HUDEP-2 (cell line): Measurements from ENCODE around the gene BICRAL.

Experiments used
- DNase-seq, 76 experiments: peaks; one replicate each; lab custom pipeline; 2025; ENCODE audit not compliant: unreplicated experiment in 76 of 76; lab: John Stamatoyannopoulos, UW

Gene BICRAL

DNA sequence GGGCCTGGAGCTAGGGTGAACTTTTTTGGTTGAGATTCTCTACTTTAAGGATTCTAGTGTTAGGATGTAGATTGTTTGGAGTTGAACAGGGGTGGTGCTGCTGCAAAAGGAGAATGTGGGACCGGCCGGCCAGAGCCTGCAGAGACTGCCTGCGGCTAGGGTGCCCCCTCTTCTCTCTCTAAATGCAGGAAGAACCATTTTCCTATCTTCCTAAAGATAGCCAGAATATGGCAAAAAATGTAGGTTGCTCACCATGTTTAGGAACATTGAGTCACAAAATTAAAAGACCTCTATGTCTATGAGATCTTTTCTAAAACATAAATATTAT, 39.5 kb downstream of the BICRAL start:
- no peak for DNase-seq

DNA sequence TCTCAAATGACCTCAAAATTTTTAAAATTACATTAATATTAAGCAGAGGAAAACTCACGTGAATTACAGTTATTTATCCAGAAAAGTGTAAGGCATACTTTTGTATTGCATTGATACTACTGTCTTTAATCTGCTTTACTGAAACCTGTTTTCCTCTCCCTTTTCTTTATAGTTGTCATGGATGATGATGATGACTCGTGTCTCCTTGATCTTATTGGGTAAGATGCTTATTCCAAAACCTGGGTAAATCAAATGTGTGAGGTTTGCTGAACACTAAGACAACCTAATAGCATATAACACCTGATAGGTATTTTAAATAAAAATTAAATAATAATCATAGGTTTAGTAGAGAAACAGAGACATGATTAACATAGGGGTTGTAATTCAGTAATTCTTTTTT, 40.0 kb downstream of the BICRAL start:
- no peak for DNase-seq

DNA sequence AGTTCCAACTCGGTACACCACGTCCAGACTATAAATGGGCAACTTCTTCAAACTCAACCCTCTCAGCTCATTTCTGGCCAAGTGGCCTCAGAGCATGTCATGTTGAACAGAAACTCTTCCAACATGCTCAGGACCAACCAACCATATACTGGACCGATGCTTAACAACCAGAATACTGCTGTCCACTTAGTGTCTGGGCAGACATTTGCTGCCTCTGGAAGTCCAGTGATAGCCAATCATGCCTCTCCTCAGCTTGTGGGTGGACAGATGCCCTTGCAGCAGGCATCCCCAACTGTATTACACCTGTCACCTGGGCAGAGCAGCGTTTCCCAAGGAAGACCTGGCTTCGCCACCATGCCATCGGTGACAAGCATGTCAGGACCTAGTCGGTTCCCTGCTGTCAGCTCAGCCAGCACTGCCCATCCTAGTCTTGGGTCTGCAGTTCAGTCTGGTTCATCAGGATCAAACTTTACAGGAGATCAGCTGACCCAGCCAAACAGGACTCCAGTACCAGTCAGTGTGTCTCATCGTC, 47.8 kb downstream of the BICRAL start:
- no peak for DNase-seq

DNA sequence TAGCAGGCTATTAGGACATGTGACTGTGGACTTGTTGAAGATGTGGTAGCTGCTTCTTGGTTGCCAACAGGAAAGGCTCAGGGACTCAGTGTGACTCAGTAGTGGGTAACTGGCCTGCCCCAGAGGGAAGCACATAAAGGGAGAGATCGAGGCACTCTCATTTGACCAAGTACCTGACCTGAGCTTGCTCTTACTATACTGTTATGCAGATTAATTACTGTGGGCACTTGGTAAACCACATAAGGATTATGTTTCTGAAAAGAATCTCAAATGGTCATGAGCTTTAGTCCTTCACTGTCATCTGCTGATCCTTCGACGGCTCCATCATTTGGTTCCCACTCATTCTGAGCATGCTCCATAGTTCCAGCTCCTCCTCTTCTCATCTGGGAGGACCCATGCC, 49.4 kb downstream of the BICRAL start:
- DNase-seq, result no peak

DNA sequence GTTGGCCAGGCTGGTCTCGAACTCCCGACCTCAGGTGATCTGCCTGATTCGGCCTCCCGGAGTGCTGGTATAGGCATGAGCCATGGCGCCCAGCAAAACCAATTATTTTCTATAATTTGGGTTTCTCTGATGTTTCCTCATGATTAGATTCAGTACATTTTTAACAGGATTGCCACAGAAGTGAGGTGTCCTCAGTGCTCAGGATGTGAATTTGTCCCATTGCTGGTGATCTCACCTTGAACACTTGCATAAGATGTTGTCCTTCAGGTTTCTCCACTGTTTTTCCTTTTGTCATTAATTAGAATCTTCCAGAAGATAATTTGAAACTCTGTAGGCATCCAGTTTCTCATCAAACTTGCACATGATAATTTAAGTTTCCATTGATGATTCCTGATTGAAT, 52.2 kb downstream of the BICRAL start:
- DNase-seq, result no peak

DNA sequence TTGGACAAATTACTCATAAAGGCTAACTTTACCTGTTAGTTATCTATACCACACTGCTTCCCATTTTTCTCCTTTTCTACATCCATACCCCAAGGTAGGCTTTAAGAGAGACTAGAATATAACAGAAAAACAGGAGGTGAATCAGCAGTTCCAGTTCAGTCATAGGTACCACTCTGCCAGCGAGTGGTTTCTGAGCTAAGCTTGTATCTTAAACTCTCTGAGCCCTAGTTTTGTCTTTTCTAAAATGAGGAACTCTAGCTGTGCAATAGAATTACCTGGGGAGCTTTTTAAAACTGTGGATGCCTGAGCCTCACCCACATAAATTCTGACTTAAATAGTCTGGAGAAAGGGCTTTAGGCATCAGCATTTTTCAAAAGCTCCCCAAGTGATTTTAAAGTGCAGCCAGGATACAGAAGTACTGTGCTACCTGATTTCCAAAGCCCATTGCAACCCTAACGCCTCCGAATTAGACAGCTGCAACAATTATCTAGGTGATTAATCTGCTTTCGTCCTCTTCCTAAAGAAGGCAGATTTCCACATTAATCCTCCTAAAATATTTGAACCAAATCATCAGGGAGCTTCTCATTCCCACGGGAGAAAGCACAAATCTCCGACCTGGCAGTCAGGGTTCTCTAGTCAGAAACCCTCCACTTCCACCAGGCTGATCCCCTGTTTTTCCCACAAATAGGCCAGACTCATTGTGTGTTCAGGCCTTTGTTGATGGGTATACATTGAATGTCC, 60.2 kb downstream of the BICRAL start:
- DNase-seq, result no peak

DNA sequence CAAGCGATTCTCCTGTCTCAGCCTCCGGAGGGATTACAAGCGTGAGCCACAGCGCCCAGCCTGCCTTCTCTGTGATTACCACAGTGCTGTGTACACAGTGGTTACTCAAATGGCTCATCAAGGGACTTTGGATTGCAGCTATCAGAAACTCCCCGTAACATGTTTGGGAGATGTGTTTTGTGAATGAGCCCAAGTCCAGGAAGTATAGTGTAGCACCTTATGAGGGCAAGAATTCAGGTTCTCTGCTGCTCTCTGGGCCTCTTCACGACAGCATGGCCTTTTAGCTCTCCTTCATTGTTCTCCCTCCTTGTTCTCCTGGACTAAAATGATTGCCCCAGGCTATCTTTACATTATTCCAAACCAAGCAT, 63.5 kb downstream of the BICRAL start:
- DNase-seq, result no peak

DNA sequence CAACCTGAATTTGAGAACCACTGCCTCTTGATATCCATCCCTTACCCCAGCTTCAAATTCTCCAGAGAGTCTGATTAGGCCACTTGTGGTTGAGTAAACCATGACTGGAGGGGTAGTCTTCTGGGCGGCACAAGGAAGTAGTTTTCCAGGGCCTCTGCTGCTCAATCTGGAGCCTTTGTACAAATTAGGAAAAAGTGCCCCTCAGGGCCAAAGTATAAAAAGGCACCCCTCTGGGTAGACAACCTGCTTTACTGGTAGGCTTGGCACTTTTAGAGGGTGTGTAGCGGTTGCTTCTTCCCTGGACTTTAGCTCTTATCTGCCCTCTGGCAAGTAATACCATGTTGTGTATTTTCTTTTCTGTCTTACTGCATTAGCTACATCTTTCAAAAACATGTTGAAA, 64.7 kb downstream of the BICRAL start:
- no peak for DNase-seq

DNA sequence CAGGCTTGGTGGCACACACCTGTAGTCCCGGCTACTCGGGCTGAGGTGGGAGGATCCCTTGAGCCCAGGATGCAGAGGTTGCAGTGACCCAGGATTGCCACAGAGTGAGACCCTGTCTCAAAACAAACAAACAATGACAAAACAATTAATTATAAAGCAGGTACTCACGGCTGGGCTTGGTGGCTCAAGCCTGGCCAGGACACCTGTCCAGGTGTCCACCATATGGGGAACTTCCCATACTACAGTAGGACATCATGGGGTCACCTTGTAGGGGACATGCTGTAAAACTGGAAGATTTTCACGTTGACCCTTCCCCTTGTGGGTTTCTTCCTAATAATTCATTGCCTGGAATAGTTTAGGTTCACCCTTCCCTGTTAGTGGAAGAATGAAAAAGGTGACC, 66.8 kb downstream of the BICRAL start:
- no peak for DNase-seq

DNA sequence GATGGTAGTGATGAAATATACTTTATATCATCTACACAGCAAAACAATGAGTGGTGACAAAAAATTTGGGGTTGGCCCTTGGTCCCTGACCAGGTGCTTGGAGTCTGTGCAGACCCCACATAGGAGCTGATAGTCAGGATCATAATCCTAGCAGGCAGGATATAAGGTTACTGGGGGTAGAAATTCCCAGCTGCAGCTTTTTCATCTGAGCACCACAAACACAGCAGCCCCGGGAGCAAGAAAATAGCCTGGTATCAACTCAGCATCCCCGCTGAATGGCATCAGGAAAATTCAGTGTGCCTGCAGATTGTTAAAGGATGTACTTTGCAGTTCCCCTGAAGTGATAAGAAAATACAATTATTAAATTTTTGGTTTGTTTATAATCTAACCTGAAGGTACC, 69.7 kb downstream of the BICRAL start:
- no peak for DNase-seq

DNA sequence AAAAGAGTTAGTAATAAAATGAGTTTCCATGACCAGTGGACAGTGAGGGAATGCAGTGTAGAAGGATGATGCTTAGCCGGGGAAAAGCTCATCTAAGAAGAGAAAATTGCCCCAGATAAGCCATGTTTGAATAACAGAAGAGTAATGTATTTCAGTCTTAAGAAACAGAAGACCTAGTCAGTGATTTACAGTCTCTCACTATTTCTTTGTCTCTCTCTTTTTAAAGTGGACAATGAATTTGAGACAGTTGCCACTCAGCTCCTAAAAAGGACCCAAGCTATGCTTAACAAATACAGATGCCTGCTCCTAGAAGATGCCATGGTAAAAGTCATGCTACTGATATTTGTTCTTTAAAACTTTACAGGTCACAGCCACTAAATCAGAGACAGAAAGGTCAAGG, 78.2 kb downstream of the BICRAL start:
- no peak for DNase-seq

DNA sequence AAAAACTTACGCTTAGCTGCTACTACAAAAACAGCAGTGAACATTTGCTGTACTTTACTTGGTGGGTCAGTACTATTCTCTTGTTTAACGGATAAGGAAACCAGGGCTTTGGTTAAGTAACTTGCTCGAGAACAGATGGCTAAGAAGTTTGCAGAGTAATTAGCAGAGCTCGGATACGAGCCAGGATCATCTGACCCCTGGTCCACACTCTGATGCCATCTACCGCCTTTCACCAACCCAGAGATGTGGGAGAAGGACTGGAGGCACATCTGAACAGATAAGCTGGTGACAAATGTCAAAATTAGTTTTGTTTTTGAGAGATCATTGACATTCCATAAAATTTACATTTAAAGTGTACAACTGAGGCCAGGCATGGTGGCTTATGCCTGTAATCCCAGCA, 78.6 kb downstream of the BICRAL start:
- DNase-seq, result no peak

DNA sequence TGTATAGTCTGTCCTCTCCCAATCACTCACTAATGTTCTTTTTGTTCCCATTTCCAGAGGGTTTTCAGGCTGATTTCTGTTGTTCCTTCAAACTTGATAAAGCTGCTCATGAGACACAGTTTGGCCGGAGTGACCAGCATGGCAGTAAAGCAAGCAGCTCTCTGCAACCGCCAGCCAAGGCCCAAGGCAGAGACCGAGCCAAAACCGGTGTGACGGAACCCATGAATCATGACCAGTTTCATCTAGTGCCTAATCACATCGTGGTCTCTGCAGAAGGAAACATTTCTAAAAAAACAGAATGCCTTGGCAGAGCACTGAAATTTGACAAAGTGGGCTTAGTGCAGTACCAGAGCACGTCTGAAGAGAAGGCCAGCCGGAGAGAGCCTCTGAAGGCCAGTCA, 82.8 kb downstream of the BICRAL start:
- DNase-seq, result no peak

DNA sequence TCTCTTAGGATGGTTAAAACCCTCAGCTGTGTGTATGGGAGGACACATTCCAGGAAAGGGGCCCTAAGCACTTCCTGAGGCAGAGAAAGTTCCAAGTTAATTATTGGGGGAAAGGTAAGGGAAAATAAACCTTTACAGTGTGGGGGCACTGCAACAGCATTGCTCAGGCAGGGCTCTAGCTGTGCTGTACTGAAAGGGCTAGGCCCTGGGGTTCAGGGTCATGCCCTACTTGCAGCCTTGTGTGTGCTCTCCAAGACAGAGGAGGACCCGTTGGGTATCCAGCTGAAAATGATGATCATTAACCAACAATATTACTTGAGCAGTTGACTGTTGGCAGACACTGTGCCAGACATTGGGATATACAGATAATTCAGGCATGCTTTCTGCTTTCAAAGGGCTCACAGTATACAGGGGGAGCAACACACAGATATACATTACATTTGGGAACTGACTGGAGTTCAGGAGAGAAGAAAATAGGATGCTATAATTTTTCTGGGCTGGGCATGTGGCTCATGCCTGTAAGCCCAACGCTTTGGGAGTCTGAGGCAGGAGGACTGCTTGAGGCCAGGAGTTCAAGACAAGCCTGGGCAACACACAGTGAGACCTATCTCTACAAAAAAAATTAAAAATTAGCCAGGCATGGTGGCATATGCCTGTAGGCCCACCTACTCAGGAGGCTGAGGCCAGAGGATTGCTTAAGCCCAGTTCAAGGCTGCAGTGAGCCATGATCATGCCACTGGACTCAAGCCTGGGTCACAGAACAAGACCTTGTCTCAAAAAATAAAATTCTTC, 88.5 kb downstream of the BICRAL start:
- no peak for DNase-seq

DNA sequence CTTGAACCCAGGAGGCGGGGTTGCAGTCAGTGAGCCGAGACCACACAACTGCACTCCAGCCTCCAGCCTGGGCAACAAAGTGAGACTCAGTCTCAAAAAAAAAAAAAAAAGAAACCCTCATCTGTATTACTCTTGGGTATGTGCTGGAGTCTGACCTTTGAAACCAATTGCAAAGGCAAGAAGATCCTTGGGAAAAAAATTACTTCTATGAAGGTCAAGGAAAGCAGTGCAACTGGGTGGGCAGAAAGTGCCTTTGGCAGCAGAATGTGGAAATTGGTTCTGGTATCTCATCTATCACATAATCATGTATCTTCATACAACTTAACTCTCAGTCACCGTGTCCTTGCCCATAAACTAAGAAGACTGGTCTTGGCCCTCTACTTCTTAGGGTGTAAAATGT, 89.9 kb downstream of the BICRAL start:
- no peak for DNase-seq

DNA sequence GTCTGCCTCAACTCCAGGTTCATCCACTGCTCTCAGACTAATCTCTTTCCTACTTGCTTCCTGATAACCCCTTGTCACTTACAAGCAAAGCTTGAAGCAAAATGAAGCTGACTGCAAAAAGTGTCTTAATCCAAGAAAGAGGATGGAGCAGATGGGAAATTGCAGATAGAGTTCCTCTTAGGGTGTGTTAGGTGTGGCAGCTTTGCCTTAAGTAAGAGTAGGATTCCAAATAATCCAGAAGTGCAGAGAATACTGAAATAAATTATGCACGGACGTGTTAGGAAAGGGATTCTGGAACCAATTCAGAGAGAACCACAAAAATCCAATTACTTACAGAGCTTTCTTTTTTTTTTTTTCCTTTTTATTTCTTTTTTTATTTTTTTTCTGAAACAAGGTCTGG, 91.5 kb downstream of the BICRAL start:
- no peak for DNase-seq

DNA sequence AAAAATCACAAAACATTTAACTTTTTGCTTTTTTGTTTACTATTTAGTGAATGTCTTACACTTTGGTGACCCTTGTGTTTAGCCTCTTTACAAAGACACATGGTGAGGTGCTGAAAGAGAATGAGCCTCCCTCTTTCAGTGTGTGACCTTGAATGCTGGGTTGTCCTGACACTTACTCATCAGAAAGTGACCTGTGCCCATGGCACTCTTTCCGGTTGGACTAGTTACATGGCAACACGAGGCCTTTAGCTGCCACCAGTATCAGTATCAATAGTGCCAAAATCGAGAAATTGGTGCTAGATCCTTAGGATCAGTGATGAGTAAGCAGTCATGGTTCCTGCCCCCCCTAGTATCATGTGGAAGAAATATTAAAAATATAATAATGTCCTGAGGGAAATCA, 95.8 kb downstream of the BICRAL start:
- DNase-seq, result no peak

DNA sequence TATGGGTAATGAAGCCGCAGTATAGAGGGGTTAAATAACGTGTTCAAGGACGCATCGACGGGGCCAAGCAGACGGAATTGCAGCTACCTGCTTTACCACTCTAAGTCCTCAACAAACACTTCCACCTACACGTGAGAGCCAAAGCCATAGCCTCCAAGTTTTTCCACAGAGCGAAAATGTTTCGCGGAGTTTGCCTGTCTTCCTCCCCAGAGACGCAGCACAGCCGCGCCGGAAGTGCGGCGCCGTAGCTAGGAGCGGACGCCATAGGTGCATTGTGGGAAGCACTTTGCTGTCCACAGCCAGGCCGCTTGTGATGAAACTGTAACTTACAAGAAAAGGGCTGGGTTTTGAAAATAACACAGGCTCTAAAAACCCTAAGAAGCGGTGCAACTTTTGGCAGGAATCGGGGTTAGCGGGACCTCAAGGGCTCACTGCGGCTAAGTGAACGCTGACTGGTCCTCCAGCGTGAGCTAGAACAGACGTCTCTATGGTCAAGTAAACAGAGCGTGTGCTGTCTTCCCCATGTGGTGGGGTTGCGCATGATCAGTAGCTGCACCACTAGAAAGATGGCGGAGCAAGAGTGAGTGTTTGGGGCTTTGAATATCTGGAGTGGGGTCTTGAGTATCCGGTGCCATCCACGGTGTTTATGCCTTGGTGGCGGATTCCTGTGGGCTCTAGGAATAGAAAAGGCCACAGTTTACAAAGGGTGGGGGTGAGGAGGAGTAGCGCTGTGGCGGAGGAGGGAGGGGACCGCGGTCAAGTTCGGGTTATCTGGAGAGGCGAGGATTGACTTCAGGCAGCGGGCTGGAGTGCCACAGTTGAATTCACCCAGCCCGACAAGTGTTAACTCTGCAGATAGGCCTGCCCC, 97.8 kb downstream of the BICRAL start, which contains the start of gene RPL7L1:
RPL7L1 (plus strand) TSS at position 245 of the 868 bp plus-strand sequence; CDS start at position 540, 295 bp downstream.
- DNase-seq, result peak in 74 of 76 experiments; percentile 59 to 99 (median 86)

DNA sequence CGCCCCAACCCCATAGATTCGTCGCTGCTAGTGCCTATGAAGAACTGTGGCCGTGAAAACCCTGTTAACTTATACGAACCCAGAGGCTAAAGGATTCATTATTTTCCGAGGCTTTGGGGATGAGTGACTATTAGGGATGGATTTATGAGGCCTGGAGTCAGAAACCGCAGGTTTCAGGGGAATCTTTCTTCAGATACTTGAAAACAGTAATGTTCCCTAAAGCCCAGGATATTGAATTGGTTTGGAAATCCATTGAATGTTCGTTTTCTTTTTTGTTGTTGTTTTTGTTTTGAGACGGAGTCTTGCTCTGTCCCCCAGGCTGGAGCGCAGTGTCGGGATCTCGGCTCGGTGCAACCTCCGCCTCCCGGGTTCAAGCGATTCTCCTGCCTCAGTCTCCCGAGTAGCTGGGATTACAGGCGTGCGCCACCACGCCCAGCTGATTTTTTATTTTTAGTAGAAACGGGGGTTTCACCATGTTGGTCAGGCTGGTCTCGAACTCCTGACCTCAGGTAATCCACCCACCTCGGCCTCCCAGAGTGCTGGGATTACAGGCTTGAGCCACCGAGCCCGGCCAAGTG, 98.5 kb downstream of the BICRAL start:
- peak in 2 of 76 experiments; percentile 30 to 50 for DNase-seq

DNA sequence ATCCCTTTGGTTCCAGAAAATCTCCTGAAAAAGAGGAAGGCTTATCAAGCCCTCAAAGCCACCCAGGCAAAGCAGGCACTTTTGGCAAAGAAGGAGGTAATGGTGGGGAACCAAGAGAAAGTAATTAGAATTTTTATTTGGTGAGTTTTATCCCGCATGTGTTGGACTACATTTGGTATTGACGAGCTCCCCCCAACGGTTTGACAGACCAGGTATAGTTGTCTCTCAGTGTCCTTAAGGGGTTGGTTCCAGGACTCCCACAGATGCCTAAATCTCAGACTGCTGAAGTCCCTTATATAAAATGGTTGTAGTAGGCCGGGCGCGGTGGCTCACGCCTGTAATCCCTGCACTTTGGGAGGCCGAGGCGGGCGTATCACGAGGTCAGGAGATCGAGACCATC, 99.0 kb downstream of the BICRAL start:
- DNase-seq, result peak in 2 of 76 experiments; percentile 21 to 42

DNA sequence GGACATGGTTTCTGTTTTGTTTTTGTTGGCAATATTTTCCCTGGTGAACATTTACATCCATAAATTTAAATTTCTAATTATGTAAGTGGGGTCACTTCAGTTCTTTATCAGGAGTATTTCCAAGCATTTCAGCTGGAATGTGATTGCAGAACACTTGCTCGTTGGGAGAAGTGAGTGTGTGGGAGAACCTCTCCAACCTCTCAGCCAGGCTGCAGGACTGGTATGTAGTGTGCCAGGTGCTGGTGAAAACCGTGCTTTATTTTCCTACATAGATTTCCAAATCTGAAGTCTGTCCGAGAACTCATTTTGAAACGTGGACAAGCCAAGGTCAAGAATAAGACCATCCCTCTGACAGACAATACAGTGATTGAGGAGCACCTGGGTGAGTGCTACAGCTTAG, 103.8 kb downstream of the BICRAL start:
- DNase-seq, result no peak
